SIG-M5 treated with dmso at 0.1 percent for 504 hours (cell line): ENCODE results near the gene ASRGL1.
"Not testable (repeated sequence)": the region's sequence is repeated elsewhere in the genome, so short reads cannot be mapped to it uniquely, and the experiment has no call there.

Source experiments
- DNase-seq: peaks from one replicate; lab custom pipeline; 2025; ENCODE audit not compliant: unreplicated experiment; lab: John Stamatoyannopoulos, UW

Gene ASRGL1

GRCh38 chr11:62352355-62353336 is 15.4 kb downstream of the ASRGL1 start:
- no peak for DNase-seq

GRCh38 chr11:62353841-62354240 is 16.6 kb downstream of the ASRGL1 start:
- no peak for DNase-seq

DNA sequence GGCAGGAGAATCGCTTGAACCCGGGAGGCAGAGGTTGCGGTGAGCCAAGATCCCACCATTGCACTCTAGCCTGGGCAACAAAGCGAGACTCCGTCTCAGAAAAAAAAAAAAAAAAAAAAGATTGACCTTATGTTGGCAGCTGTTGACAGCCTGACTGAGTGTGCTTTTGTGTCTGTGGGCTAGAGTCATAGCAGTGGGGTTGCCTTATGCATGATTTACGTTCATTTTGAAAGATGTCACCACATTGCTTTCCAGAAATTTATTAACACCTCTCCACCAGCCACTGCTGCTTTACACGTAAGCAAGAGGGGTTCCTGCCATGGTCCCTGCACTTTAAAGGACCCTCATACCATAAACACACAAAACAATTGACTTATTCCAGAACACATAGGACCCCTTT is 21.0 kb downstream of the ASRGL1 start:
- no peak for DNase-seq

DNA sequence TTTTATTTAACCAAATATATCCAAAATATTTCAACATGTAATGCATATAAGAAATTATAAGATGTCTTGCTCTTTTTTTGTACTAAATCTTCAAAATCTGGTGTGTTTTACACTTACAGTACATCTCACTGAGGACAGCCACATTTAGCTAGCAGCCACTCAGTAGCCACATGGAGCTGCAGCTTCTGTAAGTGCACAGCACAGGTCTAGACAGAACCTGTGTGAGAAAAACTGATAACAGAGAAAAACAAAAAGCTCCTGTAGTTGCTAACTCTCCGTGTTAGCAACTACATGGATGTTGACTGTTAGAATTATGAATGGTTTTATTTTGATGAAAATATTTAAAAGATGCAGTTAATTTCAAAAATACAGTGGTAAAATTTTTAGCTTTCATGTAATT is 22.2 kb downstream of the ASRGL1 start:
- DNase-seq = no peak

DNA sequence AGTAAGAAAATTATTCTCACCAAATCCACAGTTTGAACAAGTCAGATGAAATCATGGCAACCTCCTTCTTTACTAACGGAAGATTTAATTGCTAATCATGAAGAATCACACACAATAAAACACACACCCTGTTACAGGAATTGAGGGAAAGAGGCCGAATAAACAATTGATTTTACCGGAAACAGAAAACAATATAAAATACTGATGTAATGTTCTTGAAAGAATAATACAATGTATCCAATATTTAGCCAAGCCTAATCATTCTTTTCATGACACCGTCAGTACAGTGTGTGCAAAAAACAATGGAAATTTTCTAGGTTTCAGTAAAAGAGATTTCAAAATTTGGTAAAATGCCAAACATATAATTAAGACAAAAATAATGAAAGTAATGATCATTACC is 23.4 kb downstream of the ASRGL1 start:
- DNase-seq = no peak

DNA sequence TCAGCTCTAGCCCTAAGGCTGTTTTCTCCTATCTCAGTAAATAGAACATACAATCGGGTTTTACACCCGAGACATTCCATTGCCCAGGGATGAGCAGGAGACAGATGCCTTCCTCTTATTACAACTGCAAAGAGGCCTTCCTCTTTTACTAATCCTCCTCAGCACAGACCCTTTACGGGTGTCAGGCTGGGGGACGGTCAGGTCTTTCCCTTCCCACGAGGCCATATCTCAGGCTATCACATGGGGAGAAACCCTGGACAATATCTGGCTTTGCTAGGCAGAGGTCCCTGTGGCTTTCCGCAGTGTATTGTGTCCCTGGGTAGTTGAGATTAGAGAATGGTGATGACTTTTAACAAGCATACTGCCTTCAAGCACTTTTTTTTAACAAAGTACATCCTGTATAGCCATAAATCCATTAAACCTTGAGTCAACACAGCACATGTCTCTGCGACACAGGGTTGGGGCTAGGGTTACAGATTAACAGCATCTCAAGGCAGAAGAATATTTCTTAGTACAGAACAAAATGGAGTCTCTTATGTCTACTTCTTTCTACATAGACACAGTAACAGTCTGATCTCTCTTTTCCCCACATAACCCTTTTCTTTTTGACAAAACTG is 31.7 kb downstream of the ASRGL1 start:
- not testable (repeated sequence) for DNase-seq

- DNase-seq = no peak
These were observed 33.6 kb downstream of the ASRGL1 start for GRCh38 chr11:62370743-62371440.

DNA sequence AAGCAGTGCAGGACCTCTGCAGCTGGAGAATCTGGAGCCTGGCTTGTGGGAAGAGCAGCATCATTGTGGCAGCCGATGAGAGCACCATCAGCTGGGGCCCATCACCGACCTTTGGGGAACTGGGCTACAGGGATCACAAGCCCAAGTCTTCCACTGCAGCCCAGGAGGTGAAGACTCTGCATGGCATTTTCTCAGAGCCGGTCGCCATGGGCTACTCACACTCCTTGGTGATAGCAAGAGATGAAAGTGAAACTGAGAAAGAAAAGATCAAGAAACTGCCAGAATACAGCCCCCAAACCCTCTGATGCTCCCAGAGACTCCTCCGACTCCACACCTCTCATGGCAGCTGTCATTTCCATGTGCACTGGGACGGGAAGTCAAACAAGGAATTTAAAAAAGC is 35.6 kb downstream of the ASRGL1 start:
- no peak for DNase-seq

DNA sequence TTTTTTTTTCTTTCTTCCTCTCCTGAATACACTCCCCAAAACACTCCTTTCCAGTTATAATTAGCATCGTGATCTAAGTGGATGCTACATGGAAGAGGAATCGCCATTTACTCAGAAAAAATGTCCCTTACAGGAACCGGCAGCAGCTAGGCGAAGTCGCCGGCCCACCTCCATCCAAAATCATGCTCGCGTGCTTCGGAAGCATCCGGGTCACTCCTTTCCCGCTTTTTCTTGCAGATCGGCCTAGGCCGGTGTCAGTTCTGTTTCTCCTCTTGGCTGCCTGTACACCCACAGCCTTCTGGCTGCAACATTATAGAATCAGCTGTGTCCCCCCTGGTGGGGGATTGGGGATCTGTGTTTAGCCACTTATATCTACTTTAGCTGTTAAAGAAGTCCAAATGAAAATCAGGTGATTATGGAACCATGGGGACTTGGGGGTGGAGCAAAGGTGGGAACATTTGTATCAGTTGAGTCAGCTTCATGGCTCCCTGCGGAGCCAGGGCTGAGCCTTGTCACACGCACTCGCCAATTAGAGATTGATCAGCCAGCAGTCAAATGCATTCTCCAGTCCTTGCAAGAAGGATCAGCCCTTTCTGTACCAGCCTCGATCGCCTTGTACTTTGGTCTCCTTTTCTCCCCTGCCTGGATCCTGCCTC is 36.3 kb downstream of the ASRGL1 start:
- no peak for DNase-seq

DNA sequence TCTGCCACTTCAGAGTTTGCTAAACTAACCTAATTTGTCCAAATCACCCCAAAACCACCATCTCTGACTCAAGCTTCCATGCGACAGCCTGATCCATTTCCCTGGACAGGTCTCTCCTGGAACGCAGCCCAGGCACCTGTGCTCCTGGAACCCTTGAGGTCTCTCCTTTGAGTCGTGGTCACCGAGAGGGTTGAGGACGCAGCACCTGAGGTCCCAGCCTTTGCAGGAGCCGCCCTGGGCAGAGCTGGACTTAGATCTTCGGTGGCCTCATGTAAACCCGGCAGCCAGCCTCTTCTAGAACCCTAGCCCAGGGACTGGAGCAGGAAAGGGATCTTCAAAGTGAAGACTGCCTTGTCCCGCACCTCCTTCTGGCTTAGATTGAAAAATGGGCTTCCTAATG is 37.6 kb downstream of the ASRGL1 start:
- DNase-seq = no peak

GRCh38 chr11:62378459-62379063 is 41.3 kb downstream of the ASRGL1 start:
- DNase-seq = peak; percentile 45

GRCh38 chr11:62379586-62379985 is 42.3 kb downstream of the ASRGL1 start:
- not testable (repeated sequence) for DNase-seq

GRCh38 chr11:62380821-62381245 is 43.6 kb downstream of the ASRGL1 start:
- DNase-seq = peak; percentile 71

DNA sequence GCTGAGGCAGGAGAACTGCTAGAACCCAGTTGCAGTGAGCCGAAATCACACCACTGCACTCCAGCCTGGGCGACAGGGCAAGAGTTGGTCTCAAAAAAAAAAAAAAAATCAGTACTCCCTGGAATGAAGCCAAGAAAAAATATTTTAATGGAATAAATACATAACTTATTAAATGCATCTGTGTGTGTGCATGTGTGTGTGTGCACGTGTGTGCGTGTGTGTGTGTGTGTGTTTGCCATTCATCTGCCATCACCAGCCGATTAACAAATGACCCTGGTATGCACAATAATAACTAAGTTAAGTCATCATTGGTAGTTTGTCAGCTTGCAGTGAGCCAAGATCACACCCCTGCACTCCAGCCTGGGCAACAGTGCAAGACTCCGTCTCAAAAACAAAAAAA is 46.6 kb downstream of the ASRGL1 start:
- DNase-seq = no peak

DNA sequence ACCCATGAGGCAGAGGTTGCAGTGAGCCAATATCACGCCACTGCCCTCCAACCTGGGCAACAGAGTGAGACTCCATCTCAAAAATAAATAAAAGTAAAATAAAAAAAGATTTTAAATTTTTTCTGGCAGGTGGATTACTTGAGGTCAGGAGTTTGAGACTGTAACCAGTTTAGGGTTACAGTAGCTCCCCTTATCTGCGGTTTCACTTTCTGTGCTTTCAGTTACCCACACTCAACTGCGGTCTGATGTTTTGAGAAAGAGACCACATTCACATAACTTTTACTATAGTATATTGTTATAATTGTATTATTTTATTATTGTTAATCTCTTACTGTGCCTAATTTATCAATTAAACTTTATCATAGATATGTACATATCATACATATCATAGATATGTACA is 48.8 kb downstream of the ASRGL1 start:
- not testable (repeated sequence) for DNase-seq

- DNase-seq = no peak
These were observed 50.1 kb downstream of the ASRGL1 start for GRCh38 chr11:62387381-62387780.

DNA sequence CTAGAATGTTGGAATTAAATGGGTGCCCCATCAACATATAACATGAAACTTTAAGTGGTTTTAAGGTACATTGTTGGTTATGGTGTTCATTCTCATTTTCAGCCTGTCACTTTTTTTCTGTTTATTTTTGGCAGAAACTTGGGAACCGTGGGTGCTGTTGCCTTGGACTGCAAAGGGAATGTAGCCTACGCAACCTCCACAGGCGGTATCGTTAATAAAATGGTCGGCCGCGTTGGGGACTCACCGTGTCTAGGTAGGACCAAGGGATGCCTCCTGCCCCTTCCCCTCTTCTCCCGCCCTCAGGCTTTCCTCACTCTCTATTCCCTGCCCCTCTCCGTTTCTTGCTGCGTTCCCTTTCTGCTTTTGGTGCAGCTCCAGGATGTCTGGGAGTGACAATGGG is 51.8 kb downstream of the ASRGL1 start:
- no peak for DNase-seq

GRCh38 chr11:62390237-62390636 is 53.0 kb downstream of the ASRGL1 start:
- no peak for DNase-seq

GRCh38 chr11:62390722-62391121 is 53.5 kb downstream of the ASRGL1 start:
- peak; percentile 41 for DNase-seq

DNA sequence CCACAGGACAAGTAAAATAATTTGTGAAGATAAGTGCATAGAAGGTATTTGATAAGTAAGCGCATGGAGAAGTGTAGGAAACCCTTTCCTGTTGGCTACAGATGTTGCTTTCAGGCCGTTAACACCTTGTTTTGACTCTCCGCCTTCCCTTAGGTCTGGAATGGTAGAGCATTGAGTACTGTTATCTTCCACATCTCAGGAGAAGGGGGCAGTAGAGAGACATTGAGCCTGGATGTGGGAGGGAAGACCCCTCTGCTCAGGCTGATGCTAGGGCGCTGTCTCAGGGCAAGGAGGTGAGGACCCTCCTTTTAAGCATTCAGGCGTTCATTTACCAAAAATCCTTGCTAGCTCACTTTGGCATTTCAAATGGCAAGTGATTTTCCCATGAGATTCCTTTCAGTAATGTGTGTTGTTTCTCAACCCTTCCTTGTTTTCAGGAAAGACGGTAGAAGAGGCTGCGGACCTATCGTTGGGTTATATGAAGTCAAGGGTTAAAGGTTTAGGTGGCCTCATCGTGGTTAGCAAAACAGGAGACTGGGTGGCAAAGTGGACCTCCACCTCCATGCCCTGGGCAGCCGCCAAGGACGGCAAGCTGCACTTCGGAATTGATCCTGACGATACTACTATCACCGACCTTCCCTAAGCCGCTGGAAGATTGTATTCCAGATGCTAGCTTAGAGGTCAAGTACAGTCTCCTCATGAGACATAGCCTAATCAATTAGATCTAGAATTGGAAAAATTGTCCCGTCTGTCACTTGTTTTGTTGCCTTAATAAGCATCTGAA is 54.6 kb downstream of the ASRGL1 start:
- DNase-seq = no peak
